ENCODE data around the gene PACSIN2.

GRCh38 chr22:42868751-42869251 is 146.1 kb downstream of the PACSIN2 start:
- TF ChIP-seq EZH2 (IDR thresholded peaks at IDR 0.05; ENCODE audit: insufficient read depth, poor library complexity, severe bottlenecking) (no peak), EZH2phosphoT487 (IDR thresholded peaks at IDR 0.05; ENCODE audit: insufficient read depth, low read depth) (no peak)

All from GM23248 (cell line).